HG03159 (cell line): ENCODE measurements around the gene ENTPD8.
"Not testable (repeated sequence)": the region's sequence is repeated elsewhere in the genome, so short reads cannot be mapped to it uniquely, and the experiment has no call there.

Experiments
- ATAC-seq: cut with Tn5 transposase; IDR thresholded peaks from one replicate; pipeline ENCODE4 v1.9.1; 2021; ENCODE audit warnings: mild to moderate bottlenecking, moderate library complexity; ENCODE audit not compliant: unreplicated experiment

Gene ENTPD8

DNA sequence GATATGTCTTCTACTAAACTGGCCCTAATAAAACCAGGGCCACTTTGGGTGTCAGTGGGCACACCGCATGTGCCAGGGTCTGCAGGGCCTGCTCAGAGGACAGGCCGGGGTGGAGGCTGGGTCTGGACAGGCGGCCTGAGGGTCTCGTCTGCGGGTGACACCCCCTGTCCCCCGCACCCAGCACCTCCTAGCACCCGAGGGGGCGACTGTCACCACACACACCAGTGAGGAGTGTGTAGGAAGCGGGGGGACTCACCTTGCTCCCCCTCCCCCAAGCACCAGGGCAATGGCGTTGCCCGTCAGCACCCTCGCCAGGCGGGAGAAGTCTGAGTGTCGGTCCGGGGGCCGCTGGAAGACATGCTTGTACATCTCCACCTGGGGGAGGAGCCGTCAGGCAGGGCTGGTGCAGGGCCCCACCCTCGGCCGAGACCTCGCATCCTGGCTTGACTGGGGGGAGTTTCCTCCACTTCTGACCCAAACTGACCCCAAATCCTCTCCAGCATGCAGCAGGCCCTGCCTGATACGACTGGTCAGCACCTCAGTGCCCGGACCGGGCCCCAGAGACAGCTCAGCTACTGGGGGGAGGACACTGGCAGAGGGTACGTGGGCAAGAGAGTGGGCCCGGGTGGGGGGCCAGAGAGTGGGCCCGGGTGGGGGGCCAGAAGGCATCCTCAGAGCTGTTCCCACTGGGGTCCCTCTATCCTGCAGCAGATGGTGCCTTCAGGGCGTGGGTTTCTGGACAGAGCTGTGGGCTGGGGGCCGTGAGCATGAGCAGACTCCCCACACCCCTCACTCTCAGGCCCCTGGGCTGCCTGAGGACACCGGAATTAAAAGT is 36.8 kb upstream of the ENTPD8 start:
- no peak for ATAC-seq

- no peak for ATAC-seq
These were observed 35.7 kb upstream of the ENTPD8 start for GRCh38 chr9:137476856-137477255.

DNA sequence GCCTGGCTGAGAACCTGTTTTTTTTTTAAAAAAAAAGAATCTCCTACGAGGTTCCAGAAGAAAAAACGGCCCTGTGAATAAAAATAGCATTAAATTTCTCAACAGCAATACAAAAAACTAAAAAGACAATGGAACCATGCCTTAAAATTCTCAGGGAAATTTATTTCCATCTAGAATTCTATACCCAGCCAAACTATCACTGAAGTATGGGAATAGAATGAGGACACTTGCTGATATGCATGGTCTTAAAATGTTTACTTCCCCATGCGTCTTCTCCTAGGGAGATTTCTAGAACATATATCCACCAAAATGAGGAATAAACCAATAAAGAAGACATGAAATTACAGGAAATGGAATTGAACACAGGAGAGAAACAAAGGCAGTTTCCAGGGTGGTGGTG is 34.5 kb upstream of the ENTPD8 start:
- ATAC-seq, result no peak

- ATAC-seq, result no peak
These were observed 33.1 kb upstream of the ENTPD8 start for GRCh38 chr9:137474271-137474670.

GRCh38 chr9:137470785-137471184 is 29.6 kb upstream of the ENTPD8 start:
- no peak for ATAC-seq

DNA sequence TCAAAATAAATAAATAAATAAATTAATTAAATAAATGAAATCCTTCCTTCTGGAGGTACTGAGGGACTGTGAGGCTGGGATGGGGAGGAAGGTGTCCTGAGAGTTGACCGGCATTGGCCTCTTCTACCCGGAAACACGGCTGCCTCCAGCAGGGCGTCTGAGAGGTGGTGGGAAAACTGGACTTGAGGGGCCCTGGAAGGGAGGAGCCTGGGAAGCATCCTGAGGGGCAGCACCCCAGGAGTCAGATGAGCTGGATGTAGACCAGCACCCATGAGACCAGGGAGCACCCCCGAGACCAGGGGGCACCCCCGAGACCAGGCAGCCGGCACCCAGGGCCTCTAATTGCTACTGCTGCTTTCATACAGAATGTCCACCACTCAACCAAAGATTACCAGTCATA is 26.7 kb upstream of the ENTPD8 start:
- ATAC-seq, result no peak

DNA sequence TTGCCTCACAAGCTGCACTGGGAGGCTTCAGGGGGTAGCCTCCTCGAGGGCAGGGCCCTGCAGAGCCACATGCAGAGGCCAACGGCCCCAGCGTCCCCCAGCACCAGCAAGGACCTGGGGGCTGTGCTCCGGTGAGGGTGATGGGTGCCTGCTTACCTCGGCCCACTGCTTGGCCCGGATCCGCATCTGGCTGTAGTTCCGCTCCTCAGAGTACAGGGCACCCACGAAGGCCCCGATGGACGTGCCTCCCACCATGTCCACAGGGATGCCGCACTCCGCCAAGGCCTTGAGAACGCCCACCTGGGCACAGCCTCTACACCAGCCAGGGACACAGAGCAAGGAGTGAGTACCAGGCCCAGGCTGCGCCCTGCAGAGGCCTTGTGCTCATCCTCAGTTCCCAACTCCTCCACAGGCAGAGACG is 26.0 kb upstream of the ENTPD8 start:
- ATAC-seq, result no peak

DNA sequence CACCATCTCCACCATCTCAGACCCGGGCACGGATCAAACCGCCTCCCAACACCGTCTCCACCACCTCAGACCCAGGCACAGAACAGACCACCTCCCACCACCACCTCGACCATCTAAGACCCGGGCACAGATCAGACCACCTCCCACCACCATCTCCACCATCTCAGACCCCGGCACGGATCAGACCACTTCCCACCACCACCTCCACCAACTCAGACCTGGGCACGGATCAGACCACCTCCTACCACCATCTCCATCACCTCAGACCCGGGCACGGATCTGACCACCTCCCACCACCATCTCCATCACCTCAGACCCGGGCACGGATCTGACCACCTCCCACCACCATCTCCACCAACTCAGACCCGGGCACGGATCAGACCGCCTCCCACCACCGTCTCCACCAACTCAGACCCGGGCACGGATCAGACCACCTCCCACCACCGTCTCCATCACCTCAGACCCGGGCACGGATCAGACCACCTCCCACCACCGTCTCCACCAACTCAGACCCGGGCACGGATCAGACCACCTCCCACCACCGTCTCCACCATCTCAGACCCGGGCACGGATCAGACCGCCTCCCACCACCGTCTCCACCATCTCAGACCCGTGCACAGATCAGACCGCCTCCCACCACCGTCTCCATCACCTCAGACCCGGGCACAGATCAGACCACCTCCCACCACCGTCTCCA is 25.4 kb upstream of the ENTPD8 start:
- ATAC-seq, result not testable (repeated sequence)

GRCh38 chr9:137465720-137466388 is 24.7 kb upstream of the ENTPD8 start:
- no peak for ATAC-seq

- no peak for ATAC-seq
These were observed 24.0 kb upstream of the ENTPD8 start for GRCh38 chr9:137465000-137465719.

GRCh38 chr9:137464291-137464999 is 23.3 kb upstream of the ENTPD8 start:
- no peak for ATAC-seq

DNA sequence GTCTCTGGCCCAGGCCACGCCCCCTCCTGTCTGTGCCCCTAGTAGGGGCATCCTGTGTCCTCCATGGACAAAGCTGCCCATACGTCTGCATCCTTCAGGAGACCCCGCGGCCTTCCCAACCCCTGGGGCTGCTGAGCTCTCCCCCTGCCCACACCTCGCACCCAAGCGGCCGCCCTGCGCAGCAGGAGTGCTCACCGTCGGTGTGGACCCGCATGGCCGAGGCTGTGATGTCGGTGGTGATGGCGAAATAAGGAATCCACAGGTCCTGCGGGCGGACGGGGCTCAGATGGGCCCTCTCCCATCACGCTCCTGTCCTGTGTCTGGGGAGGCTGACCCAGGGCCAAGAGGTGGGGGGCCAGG is 22.8 kb upstream of the ENTPD8 start:
- no peak for ATAC-seq

GRCh38 chr9:137462986-137463930 is 22.1 kb upstream of the ENTPD8 start:
- no peak for ATAC-seq

GRCh38 chr9:137462396-137462985 is 21.3 kb upstream of the ENTPD8 start:
- ATAC-seq, result no peak

GRCh38 chr9:137461663-137462395 is 20.7 kb upstream of the ENTPD8 start:
- ATAC-seq, result peak; percentile 42

GRCh38 chr9:137461316-137461662 is 20.1 kb upstream of the ENTPD8 start:
- no peak for ATAC-seq

GRCh38 chr9:137460363-137461315 is 19.5 kb upstream of the ENTPD8 start:
- no peak for ATAC-seq
